Measurements from ENCODE around the gene TTC39B.

TTC39B gene

DNA sequence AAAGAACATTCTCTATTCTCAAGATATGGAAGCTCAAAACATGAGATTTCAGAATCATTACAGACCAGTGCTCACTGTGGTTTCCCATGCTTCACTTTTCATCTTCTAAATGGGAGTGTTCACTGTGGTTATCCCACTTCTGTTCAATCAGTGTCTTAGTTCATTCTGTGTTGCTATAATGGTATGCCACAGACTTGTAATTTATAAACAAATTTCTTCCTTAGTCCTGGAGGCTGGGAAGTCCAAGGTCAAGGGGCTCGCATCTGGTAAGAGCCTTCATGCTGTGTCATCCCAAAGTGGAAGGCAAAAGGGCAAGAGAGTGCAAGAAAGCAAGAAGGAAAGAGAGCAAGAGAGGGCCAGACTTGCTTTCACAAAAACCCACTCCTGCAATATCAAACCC is 146.3 kb downstream of the TTC39B start:
- DNase-seq, result no peak

DNA sequence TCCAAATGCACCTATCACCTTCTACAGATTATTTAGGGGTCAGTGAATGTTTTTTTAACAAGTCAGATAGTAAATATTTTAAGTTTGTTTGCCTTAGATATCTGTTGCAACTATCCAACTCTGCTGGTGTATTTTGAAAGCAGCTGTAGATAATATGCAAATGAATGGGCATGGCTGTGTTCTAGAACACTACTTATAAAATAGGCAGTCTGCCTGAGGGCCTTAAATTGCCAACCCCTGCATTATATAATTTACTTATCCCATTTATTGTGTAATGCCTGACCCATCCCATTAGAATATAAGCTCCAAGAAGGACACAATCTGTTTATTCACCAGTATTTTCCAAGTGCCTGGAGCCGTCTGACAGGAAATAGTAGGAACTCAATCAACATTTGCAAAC is 149.0 kb downstream of the TTC39B start:
- DNase-seq, result no peak

DNA sequence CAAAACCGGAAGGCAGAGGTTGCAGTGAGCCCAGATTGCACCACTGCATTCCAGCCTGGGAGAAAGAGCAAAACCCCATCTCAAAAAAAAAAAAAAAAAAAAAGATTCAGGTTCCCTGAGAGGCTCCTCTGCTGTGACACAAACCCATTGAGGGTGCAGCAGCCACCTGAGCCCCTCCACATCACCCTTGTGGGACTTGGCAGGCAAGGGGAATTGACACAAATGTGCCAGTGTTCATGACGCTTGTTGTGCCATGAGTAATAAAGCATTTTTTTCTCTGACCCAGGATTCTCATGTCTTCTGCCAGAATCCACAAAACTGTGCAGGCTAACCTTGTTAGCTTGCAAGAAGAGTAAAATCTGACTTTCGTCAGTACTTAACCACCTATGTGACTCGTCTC is 149.6 kb downstream of the TTC39B start:
- DNase-seq, result peak in 1 of 2 experiments; percentile 24

DNA sequence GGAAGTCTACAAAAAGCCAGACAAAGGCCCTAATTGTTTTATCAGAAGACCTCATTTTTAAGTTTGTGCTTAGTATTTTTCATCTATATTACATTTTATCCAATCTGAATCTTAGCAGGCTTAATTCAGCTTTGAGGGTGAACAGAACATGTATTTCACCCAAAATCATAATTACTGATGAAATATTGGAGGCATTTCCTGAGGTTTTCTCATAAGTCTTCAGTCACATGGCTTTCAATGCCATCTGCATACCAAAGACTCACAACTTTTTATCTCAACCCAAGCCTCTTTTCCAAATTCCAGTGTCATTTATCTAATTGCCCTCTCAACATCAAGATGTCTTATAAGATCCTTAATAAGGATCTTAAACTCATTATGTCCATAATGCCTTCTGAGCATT is 150.8 kb downstream of the TTC39B start:
- DNase-seq, result peak; percentile 55 to 66

DNA sequence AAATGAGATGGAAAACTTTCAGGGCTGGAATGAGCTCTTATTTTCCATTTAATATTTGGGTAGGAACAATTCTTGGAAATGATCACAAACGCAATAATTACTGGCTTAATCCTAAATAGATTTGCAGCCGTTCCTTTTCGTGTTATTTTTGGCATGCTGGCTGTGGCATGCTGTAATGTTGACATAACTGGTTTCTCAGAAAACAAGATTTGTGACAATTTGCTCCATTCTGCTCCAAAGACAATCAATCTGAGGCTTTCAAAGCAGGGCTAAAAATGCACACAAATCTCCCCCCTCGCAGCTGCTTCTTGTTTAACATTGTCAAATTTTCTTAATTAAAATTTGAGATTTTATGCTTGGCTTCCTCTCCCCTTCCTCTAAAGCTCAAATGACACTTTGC is 151.2 kb downstream of the TTC39B start:
- DNase-seq, result peak; percentile 91

DNA sequence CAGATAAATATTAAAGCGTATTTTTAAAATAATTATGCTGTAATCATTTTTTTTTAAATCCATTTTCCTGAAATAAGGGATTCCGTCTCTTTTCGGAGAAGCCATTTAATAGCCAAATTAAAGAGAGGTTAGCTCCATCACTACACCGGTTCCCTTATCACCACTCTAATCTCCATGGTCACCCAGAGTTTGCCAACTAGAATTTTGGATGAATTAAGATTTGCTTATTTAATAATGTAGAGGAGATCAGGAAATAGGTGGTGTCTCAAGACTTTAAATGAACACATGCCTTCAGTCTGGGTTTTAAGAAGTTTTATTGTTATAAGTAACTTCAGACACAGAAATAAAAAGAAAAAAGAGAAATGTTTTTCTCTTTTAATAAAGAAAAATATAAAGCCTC is 151.7 kb downstream of the TTC39B start:
- DNase-seq, result no peak

DNA sequence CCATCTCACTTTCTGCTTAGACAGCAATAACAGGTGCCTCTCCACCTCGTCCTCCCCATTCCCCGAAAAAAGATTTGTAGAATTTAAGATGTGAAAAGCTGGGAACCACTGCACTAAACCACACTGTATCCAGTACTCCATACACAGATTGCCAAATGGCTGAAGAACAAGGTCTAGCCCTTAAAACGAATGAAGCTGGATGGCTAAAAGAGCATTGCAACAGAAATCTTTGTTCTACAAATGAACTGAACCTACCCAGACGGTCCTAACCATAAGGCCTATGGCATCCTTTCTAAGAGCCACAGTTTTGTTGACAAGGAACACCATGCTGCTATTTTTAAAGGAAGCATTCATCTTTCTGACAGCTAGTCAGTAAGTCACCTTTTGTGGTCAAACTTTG is 152.3 kb downstream of the TTC39B start:
- DNase-seq, result no peak

DNA sequence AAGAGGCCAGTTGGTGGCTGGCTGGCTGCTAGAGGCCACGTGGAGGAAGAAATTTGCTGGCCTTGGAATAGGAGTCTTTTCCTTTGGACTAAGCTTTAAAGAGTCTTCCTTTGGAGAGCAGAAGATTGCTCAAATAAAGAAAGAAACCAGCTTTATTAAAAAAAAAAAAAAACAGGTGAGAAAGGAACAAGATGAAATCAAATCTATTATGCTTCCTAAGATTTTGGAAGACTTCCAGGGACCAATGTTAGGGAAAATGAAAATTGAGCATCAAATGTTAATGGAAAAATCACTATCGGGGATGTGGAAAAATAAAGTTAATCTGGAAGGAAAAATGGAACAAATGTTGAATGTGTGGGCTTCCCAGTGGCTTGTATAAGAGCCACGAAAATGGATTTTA is 153.1 kb downstream of the TTC39B start:
- DNase-seq, result peak in 1 of 2 experiments; percentile 17

DNA sequence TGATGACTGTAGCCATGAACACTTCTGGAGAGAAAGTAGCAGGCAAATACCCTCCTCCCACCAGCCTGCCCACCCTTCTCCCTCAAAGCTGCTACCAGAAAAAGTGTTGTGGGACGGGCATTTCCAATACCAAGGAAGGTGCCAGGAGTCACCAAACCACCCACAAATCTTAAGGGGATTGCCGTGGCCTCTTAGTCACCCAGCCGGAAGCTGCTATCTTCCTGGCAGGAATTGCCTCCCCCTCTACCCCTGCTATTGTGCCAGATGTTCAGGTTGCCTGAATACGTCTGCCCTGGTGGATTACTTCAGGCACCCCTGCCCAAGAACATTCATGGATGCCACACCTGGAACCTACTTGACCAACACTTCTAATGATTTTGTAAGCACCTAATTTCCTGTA is 156.1 kb downstream of the TTC39B start:
- no peak for DNase-seq

DNA sequence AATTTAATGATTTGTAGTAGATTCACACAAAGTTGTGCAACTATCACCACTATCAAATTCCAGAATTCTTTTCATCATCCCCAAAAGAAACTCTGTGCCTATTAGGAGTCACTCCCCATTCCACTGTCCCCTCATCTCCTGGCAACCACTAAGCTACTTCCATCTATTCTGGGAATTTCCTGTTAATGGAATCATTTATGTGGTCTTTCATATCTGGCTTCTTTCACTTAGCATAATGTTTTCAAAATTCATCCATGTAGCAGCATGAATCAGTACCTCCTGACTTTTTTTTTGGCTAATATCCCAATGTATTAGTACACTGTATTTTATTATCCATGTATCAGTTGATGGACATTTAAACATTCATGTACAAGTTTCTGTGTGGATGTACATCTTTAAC is 157.6 kb downstream of the TTC39B start:
- no peak for DNase-seq

DNA sequence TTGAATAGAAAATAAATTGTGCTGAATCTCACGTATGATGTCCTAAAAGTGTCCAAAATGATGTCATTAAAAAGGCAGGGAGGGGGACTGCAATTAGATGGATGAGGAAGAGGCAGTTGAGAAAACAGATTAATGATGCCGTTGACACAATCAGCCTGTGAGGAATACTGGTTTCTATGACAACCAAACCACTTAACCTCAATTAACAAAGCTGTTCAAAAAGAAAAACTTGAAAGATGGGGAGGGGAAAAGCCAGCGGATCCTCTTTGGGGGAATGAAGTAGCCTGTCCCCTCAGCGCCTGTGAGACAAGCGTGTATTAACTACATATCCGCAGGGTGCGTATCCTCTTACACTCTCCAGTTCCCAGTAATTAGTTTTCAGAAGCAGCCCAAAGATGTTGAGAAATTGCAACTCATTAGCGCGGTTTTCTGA is 160.7 kb downstream of the TTC39B start:
- peak in 1 of 2 experiments; percentile 34 for DNase-seq

DNA sequence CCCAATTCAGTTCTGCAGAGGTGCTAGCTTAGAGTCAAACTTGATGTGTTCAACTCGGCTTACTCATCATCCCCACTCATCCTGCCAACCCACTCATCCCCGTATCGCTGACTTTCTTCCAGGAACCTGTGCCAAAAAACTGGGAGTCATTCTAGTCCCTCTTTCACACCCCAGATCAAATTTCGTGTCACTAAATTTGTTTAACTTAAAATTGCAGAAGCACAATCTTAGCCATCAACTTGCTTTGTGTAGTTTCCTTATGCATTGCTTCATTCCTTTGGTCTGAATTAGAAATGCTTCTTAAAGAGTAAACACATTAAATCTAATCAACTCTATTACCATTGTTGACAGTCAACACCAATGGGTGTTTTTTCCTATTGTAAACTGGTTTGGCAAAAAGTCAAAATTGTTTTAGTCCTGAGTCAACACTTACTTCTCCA is 162.4 kb downstream of the TTC39B start:
- DNase-seq, result peak; percentile 73 to 87

DNA sequence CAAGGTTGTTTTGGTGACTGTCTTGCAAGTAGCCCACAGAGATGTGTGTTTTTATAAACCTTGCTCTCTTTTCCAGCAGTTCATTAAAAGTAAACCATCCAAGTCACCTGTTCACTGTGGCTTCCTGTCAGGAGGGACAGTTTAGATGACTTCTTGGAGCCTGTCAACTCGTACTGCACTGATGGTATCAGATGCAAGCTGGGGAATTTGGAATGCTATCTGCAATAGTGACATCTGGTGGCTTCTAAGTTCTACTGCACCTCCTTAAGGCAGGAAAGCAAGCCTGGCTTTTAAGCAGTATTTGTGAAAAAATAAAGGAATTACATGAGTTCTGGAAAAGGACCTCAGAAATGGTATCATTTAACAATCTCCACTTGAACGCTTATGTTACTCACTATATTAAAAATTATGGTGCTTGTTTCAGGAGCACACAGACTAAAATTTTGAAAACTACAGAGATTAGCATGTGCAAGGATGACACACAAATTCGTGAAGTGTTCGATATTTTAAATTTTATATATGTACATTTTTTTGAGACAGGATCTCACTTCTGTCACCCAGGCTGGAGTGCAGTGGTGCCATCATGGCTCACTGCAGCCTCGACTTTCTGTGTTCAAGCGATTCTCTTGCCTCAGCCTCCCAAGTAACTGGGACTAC is 164.0 kb downstream of the TTC39B start:
- peak; percentile 72 to 77 for DNase-seq

DNA sequence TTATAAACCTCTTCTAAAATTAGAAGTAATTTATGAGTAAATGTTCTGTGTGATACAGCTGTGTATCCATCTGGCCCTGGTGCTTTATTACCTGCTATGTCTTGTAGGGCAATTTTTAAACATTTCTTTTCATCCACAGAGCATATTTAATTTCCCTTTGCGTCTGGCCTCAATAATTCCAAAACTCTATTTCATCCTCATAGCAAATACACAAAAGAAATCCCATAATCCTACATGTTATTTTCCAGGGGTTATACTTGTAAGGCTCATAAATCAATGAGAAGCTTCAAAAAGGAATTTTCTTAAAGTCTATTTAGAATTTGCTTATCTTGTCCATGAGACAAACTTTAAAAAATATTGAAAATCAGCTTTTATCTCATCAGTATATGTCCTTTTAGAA is 167.0 kb downstream of the TTC39B start:
- DNase-seq, result no peak

DNA sequence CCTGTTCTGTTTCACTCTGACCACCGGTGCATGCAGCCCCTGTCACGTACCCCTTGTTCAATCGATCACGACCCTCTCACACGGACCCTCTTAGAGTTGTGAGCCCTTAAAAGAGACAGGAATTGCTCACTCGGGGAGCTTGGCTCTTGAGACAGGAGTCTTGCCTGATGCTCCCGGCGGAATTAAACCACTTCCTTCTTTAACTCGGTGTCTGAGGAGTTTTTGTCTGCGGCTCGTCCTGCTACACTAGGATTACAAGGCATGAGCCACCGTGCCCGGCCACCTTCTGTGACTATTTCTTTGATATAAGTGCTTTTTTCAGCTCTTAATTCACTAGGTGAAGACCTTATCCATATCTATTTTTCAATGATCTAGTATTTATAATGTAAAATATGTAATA is 167.5 kb downstream of the TTC39B start:
- DNase-seq, result no peak

DNA sequence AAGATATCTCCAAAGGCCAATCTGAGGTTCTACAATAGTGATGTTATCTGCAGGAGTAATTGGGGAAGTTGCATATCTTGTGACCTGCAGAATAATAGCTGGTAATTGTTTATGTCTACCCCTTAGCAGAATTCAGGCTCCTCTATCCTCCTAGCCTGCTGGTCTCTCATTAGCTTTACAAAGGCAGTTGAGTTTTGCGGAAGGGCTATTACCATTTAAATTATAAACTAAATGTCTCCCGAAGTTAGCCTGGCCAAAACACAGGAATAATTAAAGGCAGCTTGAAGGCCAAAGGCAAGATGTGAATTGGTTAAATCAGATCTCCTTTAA is 168.7 kb downstream of the TTC39B start:
- no peak for DNase-seq

DNA sequence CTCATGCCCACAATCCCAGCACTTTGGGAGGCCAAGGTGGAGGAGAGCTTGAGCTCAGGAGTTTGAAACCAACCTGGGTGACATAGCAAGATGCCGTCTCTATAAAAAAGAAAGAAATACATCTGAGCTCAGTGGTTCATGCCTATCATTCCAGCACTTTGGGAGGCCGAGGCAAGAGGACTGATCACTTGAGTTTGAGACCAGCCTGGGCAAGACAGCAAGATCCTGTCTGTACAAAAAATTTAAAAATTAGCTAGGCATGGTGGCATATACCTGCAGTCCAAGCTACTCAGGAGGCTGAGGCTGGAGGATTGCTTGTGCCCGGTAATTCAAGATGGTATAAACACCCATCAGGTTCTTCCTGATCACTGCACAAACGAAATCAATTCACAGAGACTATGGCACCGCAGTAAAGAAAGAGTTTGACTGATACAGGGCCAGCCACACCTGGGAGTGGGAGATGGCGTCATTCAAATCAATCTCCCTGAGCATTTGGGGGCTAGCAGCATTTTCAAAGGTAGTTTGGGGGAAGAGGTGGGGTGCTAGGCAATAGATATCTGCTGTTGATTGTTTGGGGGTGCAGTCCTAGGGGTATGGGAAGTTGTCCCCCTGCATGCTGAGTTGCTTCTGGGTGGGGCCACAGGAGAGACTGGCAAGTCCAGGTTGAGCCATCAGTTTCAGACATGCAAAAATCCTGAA is 169.2 kb downstream of the TTC39B start:
- no peak for DNase-seq

DNA sequence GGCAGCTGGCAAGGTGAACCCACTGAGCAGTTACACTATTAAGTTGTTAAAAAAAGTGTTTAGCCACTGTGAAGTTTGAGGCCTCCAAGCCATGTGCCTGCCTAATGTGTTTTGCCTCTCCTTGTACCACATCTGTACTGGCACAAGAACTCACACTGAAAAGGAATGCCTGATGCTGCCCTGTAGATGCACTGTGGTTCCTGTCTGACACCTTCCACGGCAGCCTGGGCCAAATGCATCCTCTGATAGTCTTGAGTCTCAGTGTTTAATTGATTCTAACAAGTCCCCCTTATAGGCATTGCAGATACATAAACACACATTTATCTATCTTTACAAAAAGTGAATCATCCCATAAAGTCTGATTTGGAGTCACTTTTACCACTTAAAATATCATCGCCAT is 169.9 kb downstream of the TTC39B start:
- no peak for DNase-seq

DNA sequence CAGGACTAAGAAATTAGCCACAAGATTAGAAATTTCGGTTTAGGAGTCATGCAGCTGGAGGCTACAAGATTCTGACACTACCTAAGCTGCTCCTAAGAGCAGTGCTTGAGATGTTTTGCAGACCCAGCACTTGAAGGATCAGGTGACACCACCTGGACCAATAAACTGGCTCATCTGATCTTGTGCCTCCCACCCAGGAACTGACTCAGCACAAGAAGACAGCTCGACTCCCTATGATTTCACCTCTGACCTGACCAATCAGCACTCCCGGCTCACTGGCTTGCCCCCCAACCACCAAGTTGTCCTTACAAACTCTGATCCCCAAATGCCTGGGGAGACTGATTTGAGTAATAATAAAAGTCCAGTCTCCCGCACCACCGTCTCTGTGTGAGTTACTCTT is 170.4 kb downstream of the TTC39B start:
- no peak for DNase-seq

DNA sequence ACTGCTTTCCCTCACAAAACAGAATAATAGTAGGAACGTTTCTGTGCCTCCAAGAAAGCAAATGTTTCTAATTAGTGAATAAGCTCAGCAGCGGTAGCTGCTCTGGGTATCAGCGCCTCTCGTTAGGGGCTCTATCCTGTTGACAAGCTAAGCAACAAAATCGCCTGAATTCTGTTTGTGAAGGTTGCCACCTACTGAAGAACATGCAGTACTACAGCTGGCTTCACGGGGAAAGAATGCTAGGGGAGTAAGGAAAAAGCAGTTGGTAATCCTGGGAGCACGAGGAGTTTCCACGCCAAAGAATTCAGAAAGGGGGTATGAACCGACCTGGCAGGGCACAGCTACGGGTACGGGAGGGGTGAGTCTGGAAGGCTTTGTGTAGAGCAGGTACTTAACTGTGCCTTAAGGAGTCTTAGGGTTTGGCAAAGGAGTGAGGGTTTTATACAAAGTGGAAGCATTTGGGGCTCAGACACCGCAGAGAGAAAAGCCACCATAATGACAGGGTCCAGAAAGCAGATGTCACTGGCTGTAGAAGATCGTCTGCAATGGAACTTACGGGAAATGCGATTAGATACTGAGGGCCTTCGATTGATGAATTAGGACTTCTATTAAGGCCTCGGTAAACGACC is 171.7 kb downstream of the TTC39B start:
- peak; percentile 86 to 94 for DNase-seq

DNA sequence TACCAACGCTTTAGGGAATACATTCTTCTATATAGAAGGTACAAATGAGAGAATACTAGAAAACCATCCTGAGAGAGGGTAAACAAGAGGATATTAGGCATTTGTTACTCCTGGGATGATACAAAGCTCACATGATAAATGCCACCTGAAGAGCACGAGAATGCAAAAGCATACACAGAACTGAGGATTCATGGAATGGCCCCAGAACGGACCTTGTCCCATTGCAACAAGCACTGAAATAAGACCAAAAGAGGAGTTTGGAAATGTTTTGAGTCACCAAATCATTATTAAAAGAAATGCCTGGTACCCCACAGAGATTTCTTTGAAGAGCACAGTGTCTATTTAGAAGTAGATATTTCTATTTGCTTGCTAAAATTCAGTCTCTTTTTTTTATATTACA is 173.5 kb downstream of the TTC39B start:
- no peak for DNase-seq

DNA sequence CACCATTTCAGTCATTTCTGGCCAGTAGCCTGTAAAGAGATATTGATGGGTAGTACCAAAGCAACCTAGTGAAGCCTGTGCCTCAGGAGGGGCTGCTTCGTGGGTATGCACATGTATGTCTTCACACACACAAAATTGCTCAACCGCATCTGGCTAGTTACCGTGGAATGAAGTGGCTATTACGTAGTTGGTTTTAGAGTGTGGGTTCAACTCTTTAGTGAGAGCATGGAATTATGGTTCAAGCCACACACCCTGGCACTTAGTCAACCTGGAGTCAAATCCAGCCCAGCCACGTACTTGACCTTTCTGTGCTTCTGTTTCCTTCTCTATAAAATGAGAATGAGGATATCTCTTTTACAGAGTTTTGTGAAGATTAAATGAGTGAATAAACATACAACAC is 174.9 kb downstream of the TTC39B start:
- DNase-seq, result no peak

DNA sequence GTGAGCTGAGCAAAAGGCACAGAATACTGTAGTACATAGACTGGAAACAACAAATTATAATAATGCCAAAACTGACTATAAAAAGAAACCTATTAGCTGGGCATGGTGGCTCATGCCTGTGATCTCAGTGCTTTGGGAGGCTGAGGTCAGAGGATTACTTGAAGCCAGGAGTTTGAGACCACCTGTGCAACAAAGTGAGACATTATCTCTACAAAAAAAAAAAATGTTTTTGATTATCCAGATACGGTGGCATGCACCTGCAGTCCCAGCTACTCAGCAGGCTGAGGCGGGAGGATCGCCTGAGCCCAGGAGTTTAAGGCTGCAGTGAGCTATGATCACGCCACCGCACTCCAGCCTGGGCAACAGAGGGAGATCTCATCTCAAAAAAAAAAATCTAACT is 175.9 kb downstream of the TTC39B start:
- DNase-seq, result no peak

DNA sequence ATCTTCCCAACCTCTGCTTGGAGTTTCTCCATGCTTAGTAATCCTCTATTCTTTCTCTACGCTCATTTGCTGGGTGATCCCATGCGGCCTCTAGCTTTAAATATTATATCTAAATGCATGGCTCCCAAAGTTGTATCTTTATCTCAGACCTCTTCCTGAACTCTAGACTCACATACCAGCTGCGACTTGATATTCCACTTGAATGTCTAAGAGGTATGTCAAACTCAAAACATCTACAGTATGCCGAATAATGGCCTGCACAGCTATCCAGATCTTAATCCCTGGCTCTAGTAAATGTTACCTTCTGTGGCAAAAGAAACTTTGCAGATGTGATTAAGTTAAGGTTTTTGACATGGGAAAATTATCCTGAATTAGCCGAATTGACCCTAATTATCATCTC is 179.2 kb downstream of the TTC39B start:
- no peak for DNase-seq

DNA sequence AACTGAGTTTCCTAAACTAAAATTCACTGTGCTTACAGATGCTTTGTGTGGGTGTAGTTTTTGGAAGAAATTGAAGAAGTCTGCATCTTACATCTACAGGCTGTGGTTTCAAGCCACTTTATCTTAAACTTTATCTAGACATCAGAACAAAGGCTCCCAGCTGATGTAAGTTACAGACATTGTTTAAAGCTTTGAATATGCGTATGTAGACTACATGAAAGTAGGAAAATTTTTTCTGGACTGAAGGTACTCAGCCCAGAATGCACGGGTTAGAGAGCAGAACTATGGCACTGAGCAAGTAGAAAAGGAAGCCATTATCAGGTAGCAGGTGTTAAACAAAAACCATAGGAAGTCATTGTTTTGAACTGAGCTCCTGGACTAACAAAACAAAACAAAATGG is 185.4 kb downstream of the TTC39B start:
- no peak for DNase-seq
